ENCODE measurements around the gene NUCB2. TPM values are rescaled to one million over a fixed set of nuclear protein-coding genes. Genes with fewer than 3 reads are reported as not detected.
A peak's percentile ranks its signal among the peaks of the same experiment; 100 is the strongest.
"Not testable (repeated sequence)": the region's sequence is repeated elsewhere in the genome, so short reads cannot be mapped to it uniquely, and the experiment has no call there.

The NUCB2 gene
- total RNA-seq, result 100 to 1,000 TPM in 1 of 2 donors, 10 to 100 TPM in 1; 60.9 to 111 TPM

GRCh38 chr11:17276236-17277023, at the start of gene NUCB2:
Gene NUCB2 (plus strand): TSS chr11:17276739. CDS start chr11:17295324, 18,585 bp downstream.
- peak within 1 kb of the TSS; percentile 88 for H3K27ac ChIP-seq
- TF ChIP-seq, protein P1, sequence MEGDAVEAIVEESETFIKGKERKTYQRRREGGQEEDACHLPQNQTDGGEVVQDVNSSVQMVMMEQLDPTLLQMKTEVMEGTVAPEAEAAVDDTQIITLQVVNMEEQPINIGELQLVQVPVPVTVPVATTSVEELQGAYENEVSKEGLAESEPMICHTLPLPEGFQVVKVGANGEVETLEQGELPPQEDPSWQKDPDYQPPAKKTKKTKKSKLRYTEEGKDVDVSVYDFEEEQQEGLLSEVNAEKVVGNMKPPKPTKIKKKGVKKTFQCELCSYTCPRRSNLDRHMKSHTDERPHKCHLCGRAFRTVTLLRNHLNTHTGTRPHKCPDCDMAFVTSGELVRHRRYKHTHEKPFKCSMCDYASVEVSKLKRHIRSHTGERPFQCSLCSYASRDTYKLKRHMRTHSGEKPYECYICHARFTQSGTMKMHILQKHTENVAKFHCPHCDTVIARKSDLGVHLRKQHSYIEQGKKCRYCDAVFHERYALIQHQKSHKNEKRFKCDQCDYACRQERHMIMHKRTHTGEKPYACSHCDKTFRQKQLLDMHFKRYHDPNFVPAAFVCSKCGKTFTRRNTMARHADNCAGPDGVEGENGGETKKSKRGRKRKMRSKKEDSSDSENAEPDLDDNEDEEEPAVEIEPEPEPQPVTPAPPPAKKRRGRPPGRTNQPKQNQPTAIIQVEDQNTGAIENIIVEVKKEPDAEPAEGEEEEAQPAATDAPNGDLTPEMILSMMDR (IDR thresholded peaks at IDR 0.05), result no peak
- peak within 1 kb of the TSS; percentile 84 for H3K4me3 ChIP-seq
- H3K27me3 ChIP-seq, result no peaks in the 10 kb centered on the region
- no peaks in the 10 kb centered on the region for H3K4me1 ChIP-seq
- DNase-seq, result peak; percentile 98
- no peaks in the 10 kb centered on the region for H3K9me3 ChIP-seq
- intact Hi-C loops (cut with DNase I), result loop anchor here (5.0 kb wide), 1 partner anchor 76 kb away; the partner anchor contains the start of gene NCR3LG1
- H3K9ac ChIP-seq (ENCODE audit: low read depth in 2 of 2, low read length in 2 of 2), result peak within 1 kb of the TSS; percentile 72 to 82
- H3K36me3 ChIP-seq, result no peaks in the 10 kb centered on the region

DNA sequence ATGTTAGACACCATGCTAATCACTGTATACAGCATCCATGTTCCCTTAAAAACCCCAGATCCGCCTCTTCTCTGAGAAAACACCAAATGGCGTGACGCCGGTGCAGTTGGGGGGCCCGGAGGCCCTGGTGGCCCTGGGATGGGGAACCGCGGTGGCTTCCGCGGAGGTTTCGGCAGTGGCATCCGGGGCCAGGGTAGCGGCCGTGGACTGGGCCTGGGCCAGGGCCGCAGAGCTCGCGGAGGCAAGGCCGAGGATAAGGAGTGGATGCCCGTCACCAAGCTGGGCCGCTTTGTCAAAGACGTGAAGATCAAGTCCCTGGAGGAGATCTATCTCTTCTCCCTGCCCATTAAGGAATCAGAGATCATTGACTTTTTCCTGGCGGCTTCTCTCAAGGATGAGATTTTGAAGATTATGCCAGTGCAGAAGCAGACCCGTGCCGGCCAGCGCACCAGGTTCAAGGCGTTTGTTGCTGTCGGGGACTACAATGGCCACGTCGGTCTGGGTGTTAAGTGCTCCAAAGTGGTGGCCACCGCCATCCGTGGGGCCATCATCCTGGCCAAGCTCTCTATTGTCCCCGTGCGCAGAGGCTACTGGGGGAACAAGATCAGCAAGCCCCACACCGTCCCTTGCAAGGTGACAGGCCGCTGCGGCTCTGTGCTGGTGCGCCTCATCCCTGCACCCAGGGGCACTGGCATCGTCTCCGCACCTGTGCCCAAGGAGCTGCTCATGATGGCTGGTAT, 48.2 kb upstream of the NUCB2 start:
- DNase-seq; intact Hi-C loops (cut with DNase I); H3K9ac ChIP-seq (ENCODE audit: low read depth in 2 of 2, low read length in 2 of 2); H3K4me3 ChIP-seq; H3K36me3 ChIP-seq; H3K4me1 ChIP-seq; H3K9me3 ChIP-seq; H3K27ac ChIP-seq; H3K27me3 ChIP-seq: not testable (repeated sequence)

DNA sequence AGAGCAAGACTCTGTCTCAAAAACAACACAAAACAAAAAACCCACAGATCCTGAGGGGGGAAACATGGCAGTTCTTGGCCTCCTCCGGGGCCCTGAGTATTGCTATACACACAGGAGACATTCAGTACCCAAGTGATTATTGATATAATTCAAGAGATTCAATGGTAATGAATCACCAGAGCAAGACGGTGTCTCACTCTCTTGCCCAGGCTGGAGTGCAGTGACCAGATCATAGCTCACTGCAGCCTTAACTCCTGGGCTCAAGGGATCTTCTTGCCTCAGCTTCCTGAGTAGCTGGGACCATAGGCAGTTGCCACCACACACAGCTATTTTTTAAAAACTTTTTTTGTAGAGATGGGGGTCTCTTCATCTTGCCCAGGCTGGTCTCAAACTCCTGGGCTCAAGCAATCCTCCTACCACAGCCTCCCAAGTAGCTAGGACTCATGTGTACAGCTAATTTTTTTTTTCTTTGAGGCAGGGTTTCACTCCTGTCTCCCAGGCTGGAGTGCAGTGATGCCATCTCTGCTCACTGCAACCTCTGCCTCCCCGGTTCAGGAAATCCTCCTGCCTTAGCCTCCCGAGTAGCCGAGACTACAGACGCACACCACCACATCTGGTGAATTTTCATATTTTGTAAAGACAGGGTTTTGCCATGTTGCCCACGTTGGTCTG, 46.9 kb upstream of the NUCB2 start:
- intact Hi-C loops (cut with DNase I), result loop anchor here (10.0 kb wide), 1 partner anchor 275 kb away; no protein-coding TSS in a partner anchor
- H3K27ac ChIP-seq, result no peak overlapping the region
- TF ChIP-seq, protein P1 (IDR thresholded peaks at IDR 0.05), result no peak

DNA sequence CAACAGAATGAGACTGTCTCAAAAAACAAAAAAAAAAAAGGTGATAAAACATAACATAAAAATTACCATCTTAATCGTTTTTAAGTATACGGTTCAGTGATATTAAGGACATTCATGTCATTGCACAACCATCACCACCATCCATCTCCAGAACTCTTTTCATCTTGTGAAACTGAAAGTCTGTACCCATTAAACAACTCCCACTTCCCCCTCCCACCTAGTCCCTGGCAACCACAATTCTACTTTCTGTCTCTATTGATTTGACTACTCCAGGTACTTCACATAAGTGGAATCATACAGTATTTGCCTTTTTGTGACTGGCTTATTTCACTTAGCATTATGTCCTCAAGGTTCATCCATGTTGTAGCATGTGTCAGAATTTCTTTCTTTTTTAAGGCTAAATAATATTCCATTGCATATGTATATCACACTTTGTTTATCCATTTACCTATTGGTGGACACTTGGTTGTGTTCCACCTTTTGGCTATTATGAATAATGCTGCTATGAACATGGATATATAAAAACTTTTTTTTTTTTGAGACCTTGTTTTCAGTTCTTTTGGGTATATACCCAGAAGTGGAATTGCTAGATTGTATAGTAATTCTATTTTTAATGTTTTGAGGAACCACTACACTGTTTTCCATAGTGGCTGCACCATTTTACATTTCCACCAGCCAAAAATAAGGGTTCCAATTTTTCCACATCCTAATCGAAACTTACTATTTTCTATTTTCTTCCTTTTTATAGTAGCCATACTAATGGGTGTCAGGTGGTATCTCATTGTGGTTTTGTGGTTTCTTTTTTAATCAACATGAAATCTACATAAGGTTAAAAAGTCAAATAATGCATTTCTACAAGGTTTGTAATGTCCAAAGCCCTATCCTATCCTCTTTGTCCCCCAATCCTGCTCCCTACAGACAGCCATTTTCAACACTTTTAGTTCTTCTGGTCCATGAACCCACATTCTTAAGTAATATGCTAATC, 45.4 kb upstream of the NUCB2 start:
- intact Hi-C loops (cut with DNase I), result loop anchor here (10.0 kb wide), 1 partner anchor 274 kb away; no protein-coding TSS in a partner anchor

More for the DNA sequence above, 46.9 kb upstream of the NUCB2 start:
- H3K9ac ChIP-seq (ENCODE audit: low read depth in 2 of 2, low read length in 2 of 2), result no peak overlapping the region
- no peaks in the 10 kb centered on the region for H3K9me3 ChIP-seq
- no peaks in the 10 kb centered on the region for H3K36me3 ChIP-seq
- H3K27me3 ChIP-seq, result no peaks in the 10 kb centered on the region
- no peak overlapping the region for H3K4me3 ChIP-seq
- no peak for DNase-seq
- H3K4me1 ChIP-seq, result no peaks in the 10 kb centered on the region

GRCh38 chr11:17233101-17233500, 43.4 kb upstream of the NUCB2 start:
- TF ChIP-seq, protein P1 (IDR thresholded peaks at IDR 0.05), result no peak
- DNase-seq, result no peak
- Histone ChIP-seq H3K4me3 (no peak overlapping the region), H3K4me1 (no peaks in the 10 kb centered on the region), H3K36me3 (no peaks in the 10 kb centered on the region), H3K9ac (ENCODE audit: low read depth in 2 of 2, low read length in 2 of 2) (no peak overlapping the region), H3K27me3 (no peaks in the 10 kb centered on the region), H3K9me3 (no peaks in the 10 kb centered on the region), H3K27ac (no peak overlapping the region)
- intact Hi-C loops (cut with DNase I), result loop anchor here (10.0 kb wide), 1 partner anchor 272 kb away; no protein-coding TSS in a partner anchor

More for the DNA sequence above, 45.4 kb upstream of the NUCB2 start:
- H3K9me3 ChIP-seq, result no peaks in the 10 kb centered on the region
- no peaks in the 10 kb centered on the region for H3K36me3 ChIP-seq
- TF ChIP-seq, protein P1 (IDR thresholded peaks at IDR 0.05), result no peak
- DNase-seq, result no peak
- no peak overlapping the region for H3K9ac ChIP-seq (ENCODE audit: low read depth in 2 of 2, low read length in 2 of 2)
- H3K4me1 ChIP-seq, result no peaks in the 10 kb centered on the region
- H3K4me3 ChIP-seq, result no peak overlapping the region
- no peak overlapping the region for H3K27ac ChIP-seq
- H3K27me3 ChIP-seq, result no peaks in the 10 kb centered on the region

All from colonic mucosa (tissue), 4 donors.